HG02943 (cell line): ENCODE measurements around the gene GATAD1.
"Not testable (repeated sequence)": the region's sequence is repeated elsewhere in the genome, so short reads cannot be mapped to it uniquely, and the experiment has no call there.

Experiments
- ATAC-seq: cut with Tn5 transposase; IDR thresholded peaks from one replicate; pipeline ENCODE4 v1.9.1; 2021; ENCODE audit warnings: mild to moderate bottlenecking, low read depth, moderate library complexity; ENCODE audit not compliant: unreplicated experiment

GATAD1 gene

GRCh38 chr7:92447345-92448204, at the start of gene GATAD1:
TSS of gene GATAD1 (plus strand) at chr7:92447482. CDS start at chr7:92447730, 248 bp downstream.
- peak; percentile 85 for ATAC-seq

- ATAC-seq: no peak
Observed at GRCh38 chr7:92397542-92397941, 49.7 kb upstream of the GATAD1 start.

GRCh38 chr7:92400013-92400412, 47.3 kb upstream of the GATAD1 start:
- no peak for ATAC-seq

GRCh38 chr7:92402920-92403759, 44.1 kb upstream of the GATAD1 start:
- ATAC-seq: no peak

GRCh38 chr7:92403760-92404074, 43.6 kb upstream of the GATAD1 start:
- no peak for ATAC-seq

- no peak for ATAC-seq
Observed at GRCh38 chr7:92404170-92404614, 43.1 kb upstream of the GATAD1 start.

GRCh38 chr7:92409357-92409756, 37.9 kb upstream of the GATAD1 start:
- no peak for ATAC-seq

- ATAC-seq: not testable (repeated sequence)
Observed at GRCh38 chr7:92410162-92410561, 37.1 kb upstream of the GATAD1 start.

GRCh38 chr7:92412745-92413144, 34.5 kb upstream of the GATAD1 start:
- no peak for ATAC-seq

- no peak for ATAC-seq
Observed at GRCh38 chr7:92413550-92413949, 33.7 kb upstream of the GATAD1 start.

- ATAC-seq: no peak
Observed at GRCh38 chr7:92415225-92415624, 32.1 kb upstream of the GATAD1 start.

GRCh38 chr7:92417913-92418312, 29.4 kb upstream of the GATAD1 start:
- no peak for ATAC-seq

- ATAC-seq: no peak
Observed at GRCh38 chr7:92421676-92422435, 25.4 kb upstream of the GATAD1 start.

- ATAC-seq: no peak
Observed at GRCh38 chr7:92422926-92423325, 24.4 kb upstream of the GATAD1 start.

- ATAC-seq: no peak
Observed at GRCh38 chr7:92423710-92424131, 23.6 kb upstream of the GATAD1 start.

GRCh38 chr7:92425311-92425947, 21.9 kb upstream of the GATAD1 start:
- ATAC-seq: no peak

GRCh38 chr7:92427193-92427592, 20.1 kb upstream of the GATAD1 start:
- no peak for ATAC-seq

- ATAC-seq: no peak
Observed at GRCh38 chr7:92432299-92432946, 14.9 kb upstream of the GATAD1 start.

GRCh38 chr7:92433019-92433418, 14.3 kb upstream of the GATAD1 start:
- ATAC-seq: no peak

- no peak for ATAC-seq
Observed at GRCh38 chr7:92435542-92435941, 11.7 kb upstream of the GATAD1 start.
